Measurements from ENCODE around the gene NSG1. TPM values are rescaled to one million over a fixed set of nuclear protein-coding genes. Genes with fewer than 3 reads are reported as not detected.
"Not testable (repeated sequence)": the region's sequence is repeated elsewhere in the genome, so short reads cannot be mapped to it uniquely, and the experiment has no call there.

The NSG1 gene
- total RNA-seq, 1 donor from 2014 or later = 28.3 TPM

DNA sequence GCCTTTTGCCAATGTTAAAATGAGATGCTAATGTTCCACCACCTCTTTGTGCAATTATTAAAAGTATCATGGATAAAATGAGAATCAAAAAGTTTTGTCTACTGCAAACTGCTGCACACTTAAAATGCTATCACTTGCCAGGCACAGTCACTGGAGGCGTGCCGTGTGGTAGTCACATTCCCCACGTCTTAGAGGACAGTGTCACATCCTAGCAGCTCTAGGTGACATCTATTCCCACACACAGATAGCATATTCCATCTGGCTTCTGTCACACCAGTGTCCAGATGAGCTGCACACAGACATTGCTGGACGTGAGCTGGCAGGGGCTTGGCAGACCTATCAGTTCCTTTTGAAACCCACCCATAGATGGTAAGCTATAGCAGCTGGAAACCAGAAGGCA lies 47.0 kb downstream of the NSG1 start:
- no peak for DNase-seq (ENCODE audit: low spot score)

DNA sequence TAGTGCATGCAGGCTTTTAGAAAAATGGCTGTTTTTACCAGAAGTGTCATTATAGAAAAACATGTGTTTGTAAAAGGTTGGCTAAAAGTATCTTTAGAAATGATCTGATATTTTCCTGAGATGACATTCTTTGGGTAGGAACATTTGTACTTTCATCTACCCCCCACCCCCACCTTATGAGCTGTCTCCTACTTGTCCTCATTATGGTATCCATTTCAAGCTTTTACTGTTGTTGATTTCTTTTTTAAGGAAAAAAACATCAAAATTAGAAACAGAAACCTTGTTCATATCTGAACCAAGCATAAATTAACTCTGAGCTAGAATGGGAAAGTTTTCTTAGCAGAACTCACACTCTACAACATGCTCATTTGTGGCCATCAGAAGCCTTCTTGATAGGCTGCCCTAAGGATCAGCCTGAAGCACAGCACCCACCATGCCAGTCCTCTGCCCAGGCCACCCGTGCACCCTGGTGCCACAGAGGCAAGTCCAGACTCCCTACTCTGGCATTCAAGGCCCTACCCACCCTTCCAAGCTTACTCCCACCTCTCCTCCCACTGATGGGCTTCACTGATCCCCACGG lies 49.4 kb downstream of the NSG1 start:
- DNase-seq (ENCODE audit: low spot score) = no peak

DNA sequence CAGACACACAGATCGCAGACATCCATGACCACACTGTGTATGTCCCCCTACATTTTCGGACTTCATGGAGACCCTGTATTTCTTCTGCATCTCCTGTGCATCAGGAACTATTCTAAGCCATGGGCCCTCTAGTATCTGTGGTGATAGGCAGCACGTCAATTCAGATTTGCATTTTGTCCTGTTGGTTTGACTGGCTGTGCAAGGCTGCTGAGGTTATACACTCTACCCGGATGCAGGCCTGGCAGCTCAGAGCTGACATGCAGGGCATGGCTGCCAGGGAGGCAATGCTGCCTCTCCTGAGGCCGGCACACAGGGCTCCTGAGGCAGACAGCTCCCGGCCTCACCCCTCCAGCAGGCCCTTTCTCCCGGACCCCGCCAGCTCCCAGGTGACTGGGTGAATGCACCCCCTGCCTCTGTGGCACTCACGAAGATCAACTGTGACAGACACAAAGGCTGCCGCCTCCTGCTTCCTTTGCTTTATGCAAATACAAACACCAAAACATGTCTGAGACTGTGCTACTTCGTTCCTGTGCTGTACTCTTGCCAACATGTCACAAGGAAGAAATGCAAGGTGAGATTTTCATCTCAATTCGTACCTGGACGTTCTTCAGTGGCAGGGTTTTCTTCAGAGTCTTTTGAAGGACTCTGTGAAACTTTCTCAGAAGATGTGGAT lies 51.0 kb downstream of the NSG1 start:
- no peak for DNase-seq (ENCODE audit: low spot score)

DNA sequence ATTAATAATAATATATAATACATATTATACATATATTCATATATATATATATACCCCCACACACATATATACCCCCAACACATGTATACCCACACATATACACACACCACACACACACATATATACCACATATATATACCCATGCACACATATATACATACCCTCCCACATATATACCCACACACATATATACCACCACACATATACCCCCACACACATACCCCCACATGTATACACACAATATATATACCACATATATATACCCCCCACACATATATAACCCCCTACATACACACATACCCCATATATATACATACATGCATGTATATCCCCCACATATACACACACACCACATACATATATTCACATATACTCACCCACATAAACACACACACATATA lies 52.0 kb downstream of the NSG1 start:
- no peak for DNase-seq (ENCODE audit: low spot score)

DNA sequence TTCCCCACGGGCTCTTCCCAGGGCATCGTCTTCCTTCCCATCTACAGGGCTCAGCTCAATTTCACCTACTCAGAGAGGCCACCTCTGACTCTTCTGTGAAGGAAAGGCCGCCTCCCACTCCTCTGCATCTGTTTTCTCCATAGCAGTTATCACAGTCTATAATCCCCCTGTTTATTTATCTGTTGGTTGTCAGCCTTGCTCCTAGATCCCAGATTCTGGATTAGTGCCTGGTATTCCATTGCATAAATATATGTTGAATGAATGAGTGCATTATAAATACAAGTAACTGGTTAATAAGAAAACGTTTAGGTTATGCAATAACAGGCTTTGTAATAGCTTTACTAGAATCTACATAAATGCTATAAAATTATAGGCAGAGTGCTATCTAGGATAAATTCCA lies 52.9 kb downstream of the NSG1 start:
- no peak for DNase-seq (ENCODE audit: low spot score)

DNA sequence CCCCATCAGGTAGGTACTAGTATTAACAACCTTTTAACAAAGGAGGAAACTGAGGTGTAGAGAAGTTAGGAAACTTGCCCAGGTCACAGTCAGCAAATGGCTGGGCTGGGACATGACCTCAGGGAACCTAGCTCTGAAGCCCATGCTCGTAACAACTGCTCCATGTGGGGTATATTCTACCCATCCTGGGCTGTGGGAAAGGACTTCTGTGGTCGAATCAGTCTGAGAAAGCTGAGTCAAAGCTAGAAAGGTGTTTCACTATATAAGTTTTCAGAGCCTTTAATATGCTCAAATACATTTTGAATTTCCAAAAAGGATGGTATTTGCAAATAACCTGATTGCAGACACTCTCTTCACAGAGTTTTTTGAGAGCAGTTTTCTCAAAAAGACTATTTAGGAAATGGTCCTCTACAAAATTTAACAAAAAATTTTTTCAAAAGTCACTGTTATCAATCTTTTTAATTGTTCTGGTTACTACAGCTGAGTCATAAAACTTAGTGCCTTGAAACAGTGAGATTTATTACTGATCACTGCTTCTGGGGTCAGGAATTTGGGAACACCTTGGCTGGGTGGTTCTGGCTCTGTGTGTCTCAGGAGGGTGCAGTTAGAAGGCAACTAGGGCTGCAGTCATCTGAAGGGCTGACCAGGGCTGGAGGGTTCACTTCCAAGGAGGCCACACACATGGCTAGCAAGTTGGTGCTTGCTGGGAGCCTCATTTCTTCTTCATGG lies 53.6 kb downstream of the NSG1 start:
- DNase-seq (ENCODE audit: low spot score) = no peak

DNA sequence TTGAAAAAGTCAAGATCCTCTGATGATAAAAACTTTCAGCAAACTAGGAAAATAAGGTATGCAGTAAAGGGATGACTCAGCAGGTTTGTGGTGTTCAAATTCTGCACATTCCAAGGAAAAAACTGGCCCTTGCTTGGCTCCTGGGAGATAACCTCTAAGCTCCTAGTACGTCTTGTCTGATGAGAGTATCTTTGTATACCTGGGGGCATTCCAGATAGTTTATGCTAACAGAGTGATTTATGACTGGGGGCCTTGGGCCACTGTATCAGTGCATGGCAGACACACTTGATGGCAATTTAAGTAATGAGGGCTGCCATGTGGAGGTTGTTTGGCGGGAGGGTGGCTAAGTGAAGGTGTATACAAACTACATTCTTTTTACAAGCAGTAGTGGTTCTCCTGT lies 56.9 kb downstream of the NSG1 start:
- DNase-seq (ENCODE audit: low spot score) = no peak

DNA sequence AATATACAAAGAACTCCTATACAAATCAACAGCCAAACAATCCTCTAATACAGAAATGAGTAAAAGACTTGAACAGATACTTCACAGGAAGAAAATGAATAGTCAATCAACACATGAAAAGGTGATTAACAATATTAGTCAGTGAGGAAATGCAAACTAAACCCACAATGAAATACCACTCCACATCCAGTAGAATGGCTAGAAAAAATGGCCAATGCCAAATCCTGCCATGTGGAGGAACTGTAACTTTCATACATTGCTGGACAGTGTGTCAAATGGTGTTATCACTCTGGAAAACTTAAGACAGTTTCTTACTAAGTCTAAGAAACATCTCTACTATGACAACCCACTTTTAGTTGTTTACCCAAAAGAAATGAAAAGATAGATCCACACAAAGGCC lies 59.5 kb downstream of the NSG1 start:
- DNase-seq (ENCODE audit: low spot score) = no peak

DNA sequence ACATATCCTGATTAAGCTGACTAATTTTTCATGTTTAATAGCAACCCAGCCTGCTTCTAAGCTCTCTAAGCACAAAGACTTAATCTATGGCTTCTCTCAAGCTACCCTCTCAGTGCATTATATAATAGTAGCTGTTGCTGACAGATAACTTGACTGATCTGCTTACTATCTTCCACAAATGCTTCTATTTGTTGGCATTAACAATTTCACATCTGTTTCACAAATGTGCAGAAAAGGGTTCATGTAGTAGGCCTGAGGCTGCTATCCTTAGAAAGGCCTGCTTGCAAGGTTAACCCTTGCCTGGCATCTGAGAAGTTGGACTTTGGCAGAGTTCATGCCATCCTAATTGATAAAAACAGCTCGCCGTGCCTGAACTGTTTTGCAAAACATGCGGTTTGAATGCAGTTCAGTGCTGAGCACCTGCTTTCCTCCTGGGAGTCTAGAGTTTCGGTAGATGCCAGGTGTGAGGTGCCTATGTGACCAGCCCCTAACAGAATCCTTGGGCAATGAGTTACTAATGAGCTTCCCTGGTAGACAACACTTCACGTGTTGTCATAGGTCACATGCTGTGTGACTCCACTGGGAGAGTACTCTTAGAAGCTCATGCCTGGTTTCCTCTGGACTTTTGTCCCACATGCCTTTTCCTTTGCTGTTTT lies 68.4 kb downstream of the NSG1 start:
- DNase-seq (ENCODE audit: low spot score) = no peak

DNA sequence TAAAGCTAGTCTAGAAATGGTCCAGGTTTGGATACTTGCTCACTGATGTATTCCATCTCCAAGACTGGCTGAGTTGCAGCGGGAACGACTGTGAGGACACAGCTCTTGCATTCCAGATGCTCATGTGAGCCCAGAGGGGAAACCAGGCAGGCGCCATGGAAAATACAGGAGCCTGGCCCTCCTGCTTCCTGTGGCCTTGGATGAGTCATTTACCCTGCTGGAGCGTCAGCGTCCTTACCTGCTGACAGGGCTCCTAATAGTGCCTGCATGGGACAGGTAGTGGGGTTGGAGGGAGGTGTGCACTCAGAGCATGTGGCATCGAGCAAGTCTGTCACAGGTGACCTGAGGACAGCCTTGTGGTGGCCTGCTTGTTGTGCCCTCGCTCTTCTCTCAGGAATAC lies 69.4 kb downstream of the NSG1 start:
- no peak for DNase-seq (ENCODE audit: low spot score)

DNA sequence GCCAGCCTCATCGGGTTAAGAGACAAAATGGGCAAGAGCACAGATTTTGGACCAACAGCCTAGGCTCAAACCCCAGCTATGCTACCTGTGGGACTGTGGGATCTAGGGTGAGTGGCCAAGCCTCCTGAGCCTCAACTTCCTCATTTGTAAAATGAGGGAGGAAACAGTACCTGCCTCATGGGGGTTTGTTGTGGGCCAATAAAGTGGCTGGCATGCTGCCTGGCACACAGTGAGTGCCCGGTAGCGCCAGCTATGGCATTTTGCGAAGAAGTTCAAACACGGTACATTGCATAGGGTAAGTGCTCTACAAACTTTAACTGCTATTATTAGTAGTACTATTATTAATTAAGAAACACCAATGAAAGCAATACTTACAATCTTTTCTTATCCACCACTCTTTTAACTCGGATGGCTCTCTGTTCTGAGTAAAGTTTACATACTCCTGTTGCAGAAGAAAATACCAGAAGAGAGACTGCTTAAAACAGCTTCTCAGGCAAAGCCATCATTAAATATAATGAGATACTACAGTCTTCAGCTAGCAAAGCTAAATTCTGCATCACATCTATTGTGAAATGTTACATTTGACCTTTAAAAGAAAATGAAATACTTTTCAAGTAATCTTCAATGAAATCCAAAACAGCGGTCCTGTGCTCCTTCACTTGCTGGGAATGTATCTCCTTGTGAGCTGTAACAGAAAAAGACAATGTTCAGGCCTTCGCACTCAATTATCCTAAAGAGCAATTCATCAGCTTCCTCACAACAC lies 70.1 kb downstream of the NSG1 start:
- no peak for DNase-seq (ENCODE audit: low spot score)

DNA sequence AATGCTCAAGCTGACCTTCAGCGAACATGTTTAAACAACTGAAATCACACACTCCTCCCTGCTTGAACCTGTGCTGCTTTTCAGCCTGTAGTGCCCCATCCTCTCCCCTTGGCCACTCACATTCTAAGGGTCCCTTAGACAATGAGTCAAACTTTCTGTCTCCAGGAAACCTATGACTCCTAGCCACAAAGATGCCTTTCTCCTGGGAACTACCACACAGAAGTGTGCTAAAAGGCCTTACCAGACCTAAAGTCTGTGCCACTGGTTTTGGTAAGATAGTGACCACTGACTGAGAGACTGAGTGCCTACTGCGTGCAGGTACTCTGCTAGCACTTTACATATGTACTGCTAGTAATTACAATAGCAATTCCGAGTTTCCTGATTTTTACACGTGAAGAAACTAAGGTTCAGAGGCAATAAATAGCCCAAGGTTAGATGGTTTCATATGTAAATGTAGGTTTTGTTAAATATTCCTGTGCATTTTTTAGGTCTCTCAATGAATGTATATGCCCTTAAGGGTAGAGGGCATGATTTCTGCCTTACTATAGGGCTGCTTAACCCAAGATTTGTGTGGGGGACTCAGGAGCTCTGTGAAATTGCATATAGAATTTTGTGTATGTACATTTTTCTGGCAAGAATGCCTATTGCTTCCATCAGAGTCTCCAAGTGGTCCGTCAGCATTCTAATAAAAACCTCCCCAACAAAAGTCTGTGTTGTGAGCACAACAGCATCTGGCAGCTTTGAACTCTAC lies 71.1 kb downstream of the NSG1 start:
- no peak for DNase-seq (ENCODE audit: low spot score)

DNA sequence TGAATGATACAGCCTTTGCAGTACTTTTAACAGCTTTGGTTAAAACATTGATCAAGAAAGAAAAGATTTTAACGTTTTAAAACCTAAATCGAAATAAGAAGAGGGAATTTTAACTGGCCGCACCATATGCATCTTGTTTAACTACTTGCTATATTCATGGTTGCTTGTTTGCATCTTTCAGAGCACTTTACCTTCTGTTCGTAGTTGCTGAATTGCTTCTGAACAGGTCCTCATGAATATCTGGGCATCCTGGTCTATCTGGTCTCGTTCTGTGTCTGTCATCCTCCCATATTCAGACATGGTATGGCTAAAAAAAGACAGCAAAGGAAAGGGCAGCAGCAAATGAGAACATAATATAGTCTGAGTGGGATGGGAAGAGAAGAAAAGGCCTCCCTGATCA lies 72.3 kb downstream of the NSG1 start:
- DNase-seq (ENCODE audit: low spot score) = no peak

DNA sequence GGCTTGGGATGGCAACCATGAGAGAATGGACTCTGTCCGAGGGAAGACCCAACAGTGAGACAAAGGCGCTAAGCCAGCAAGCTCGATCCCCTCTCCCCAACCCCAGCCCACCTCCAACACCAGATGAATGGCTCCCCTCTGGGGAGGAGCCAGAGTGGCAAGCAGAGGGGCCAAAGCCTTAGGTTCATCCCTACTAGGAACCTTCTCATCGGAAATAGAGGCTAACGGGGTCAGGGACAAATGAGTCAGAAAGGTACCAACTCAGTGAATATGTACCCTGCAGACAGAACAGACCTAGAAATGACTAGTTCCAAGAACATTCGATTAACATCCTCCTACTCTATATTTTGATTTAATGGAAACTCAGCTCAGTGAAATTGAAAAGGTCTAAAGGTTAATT lies 73.9 kb downstream of the NSG1 start:
- no peak for DNase-seq (ENCODE audit: low spot score)

DNA sequence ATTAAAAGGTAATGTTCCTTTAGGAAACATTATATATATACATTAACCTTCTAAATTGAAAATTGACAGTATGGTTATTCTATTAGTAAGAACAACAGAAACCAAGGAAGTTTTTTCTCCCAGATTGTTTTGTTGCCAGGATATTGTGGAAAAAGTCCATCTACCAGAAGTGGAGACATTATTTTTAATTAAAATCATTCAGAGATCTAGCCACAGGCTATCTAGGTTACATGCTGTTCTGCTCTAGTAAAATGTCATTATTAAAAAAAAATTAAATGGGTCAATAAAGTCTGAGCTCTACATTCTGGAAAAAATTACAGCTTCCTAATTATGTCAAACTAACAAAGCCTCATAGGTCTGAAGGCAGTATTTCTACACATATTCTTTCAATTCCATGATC lies 74.3 kb downstream of the NSG1 start:
- DNase-seq (ENCODE audit: low spot score) = no peak

DNA sequence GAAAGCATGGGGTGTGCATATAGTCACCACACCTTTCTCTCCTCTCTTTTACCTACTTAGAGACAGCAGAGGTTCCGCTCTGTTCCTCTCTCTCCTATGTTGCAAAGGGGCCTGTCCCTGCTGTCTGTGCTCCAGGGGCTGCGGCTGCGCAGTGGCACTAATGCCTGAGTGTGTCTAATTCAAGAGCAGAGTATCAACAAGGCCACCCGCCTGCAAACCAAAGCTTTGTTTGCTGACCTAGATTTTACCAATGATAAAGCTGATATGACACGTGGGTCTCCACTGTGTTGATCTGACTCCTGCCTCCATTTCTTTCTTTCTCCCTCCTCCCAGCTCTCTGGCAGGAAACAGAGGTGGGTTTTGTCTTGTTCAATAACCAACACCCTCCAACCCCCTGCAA lies 74.9 kb downstream of the NSG1 start:
- DNase-seq (ENCODE audit: low spot score) = peak; percentile 60

DNA sequence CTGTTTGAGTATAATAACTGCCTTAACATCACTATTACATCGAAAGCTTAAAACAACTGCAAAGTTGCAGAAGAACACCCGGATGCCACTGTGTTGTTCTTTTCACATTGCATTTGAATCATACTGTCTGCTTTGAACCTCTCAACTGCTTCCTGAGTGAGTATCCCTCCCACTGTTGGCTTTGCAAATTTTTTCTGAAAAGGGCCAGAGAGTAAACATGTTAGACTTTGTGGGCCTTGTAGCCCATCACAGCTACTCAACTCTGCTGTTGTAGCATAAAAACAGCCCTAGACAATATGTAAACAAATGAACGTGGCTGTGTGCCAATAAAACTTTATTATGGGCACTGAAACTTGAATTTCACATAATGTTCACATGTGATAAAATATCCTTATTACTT lies 76.1 kb downstream of the NSG1 start:
- no peak for DNase-seq (ENCODE audit: low spot score)

DNA sequence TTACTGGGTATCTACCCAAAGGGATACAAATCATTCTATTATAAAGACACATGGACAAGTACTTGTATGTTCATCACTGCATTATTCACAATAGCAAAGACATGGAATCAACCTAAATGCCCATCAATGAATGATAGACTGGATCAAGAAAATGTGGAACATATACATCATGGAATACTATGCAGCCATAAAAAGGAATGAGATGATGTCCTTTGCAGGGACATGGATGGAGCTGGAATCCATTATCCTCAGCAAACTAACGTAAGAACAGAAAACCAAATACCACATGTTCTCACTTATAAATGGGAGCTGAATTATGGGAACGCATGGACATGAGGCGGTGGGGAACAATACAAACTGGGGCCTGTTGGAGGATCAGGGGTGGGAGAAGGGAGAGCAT lies 78.3 kb downstream of the NSG1 start:
- DNase-seq (ENCODE audit: low spot score) = not testable (repeated sequence)

Measured in ureter (tissue), 1 donor.